Stimulated activated naive B cell treated with anti-CD40 and anti-IgM and Interleukin-4, amounts not matched to agents 10 μg/mL and 1 μg/mL and 100 μg/mL, for 72 hours (primary cell): Measurements from ENCODE around the gene PEX5L.

ENCODE experiments used
- ATAC-seq, 2 donors: fragments of 150-1000 bp; cut with Tn5 transposase; replicated peaks; 2 replicates each; pipeline ENCODE4 v1.10.0; 2021; ENCODE audit warnings: moderate library complexity in 1 of 2
- DNase-seq: peaks from one replicate; pipeline ENCODE4 v3.0.0; 2021
- H3K27ac Mint-ChIP-seq: one replicate; pipeline ENCODE4 v1.8.0; 2022; ENCODE audit warnings: mild to moderate bottlenecking, mixed read lengths
- H3K27me3 Mint-ChIP-seq, 2 donors: one replicate each; pipeline ENCODE4 v1.8.0; 2022; ENCODE audit warnings: mixed read lengths in 2 of 2
- H3K36me3 Mint-ChIP-seq, 2 donors: one replicate each; pipeline ENCODE4 v1.8.0; 2022; ENCODE audit warnings: mixed read lengths in 2 of 2, mild to moderate bottlenecking in 1 of 2
- H3K4me1 Mint-ChIP-seq, 2 donors: one replicate each; pipeline ENCODE4 v1.8.0; 2022; ENCODE audit warnings: mixed read lengths in 2 of 2, mild to moderate bottlenecking in 1 of 2
- H3K4me3 Mint-ChIP-seq, 2 donors: one replicate each; pipeline ENCODE4 v1.8.0; 2022; ENCODE audit warnings: mild to moderate bottlenecking in 2 of 2, mixed read lengths in 2 of 2, moderate library complexity in 1 of 2
- H3K9me3 Mint-ChIP-seq, 2 donors: one replicate each; pipeline ENCODE4 v1.8.0; 2022; ENCODE audit warnings: mixed read lengths in 2 of 2, mild to moderate bottlenecking in 1 of 2

PEX5L gene

DNA sequence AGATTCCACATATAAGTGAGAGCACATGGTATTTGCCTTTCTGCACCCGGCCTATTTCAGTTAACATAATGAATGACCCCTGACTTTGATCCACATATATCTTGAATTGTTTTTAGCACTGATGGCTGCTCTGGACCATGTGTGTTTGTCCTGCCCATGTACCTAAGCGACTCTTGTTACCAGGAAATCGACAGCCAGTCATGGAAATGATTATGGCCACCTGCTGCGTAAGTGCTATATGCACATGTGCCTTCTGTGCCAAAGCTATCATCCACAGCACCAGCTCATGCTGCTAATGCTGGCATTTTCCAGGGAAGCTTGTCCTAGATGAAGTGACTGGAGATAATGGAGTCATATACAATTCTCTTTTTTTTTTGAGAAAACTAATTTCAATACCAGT is 103.7 kb downstream of the PEX5L start:
- ATAC-seq (no peak), DNase-seq (no peak)
- no peak overlapping the region for H3K4me3 Mint-ChIP-seq
- H3K27ac Mint-ChIP-seq: no peak overlapping the region
- H3K4me1 Mint-ChIP-seq: no peaks in the 10 kb centered on the region
- H3K36me3 Mint-ChIP-seq: peaks cover 0 to 2% of the 10 kb centered on the region in 2 donors
- no peaks in the 10 kb centered on the region for H3K9me3 Mint-ChIP-seq
- peaks cover 11 to 12% of the 10 kb centered on the region in 2 donors for H3K27me3 Mint-ChIP-seq

DNA sequence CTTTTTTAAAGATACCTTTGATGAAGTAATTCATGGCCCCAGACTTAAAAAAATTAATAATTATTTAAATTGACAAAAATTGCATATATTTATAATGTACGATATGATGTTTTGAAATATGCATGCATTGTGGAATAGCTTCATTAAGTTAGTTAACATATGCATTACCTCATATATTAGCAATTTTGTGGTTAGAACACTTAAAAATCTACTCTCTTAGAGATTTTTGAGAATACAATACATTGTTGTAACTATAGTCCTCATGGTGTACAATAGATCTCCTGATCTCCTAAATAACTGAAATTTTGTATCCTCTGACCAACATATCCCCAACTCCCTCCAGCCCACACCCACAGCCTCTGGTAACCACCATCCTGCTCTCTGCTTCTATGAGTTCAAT is 104.1 kb downstream of the PEX5L start:
- H3K9me3 Mint-ChIP-seq: no peaks in the 10 kb centered on the region
- H3K4me3 Mint-ChIP-seq: no peak overlapping the region
- H3K27me3 Mint-ChIP-seq: peaks cover 7 to 12% of the 10 kb centered on the region in 2 donors
- ATAC-seq (no peak), DNase-seq (no peak)
- H3K4me1 Mint-ChIP-seq: no peaks in the 10 kb centered on the region
- no peak overlapping the region for H3K27ac Mint-ChIP-seq
- H3K36me3 Mint-ChIP-seq: no peaks in the 10 kb centered on the region

DNA sequence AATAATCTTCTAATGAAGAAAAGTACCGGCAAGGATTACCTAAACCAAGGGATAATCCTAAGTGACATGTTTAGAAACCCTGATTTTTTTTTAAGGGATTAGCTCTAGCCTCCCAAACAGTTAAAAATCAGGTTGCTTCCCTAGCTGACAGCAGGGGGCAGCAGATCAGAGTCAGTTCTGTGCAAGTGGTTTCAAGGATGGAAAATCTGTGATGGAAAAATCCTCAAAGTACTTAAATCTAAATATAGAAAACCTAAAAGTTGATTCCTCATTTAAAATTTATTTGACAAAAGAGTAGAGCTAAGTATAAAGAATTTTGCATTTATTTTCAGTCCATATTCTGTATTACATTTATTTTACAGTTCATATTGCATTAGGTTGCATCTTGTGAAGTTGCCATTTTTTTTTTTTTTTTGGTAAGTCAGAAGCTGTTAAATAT is 107.6 kb downstream of the PEX5L start:
- Mint-ChIP-seq H3K9me3 (no peaks in the 10 kb centered on the region), H3K27ac (no peak overlapping the region), H3K36me3 (no peaks in the 10 kb centered on the region), H3K4me1 (no peaks in the 10 kb centered on the region), H3K4me3 (no peak overlapping the region), H3K27me3 (peaks cover 19 to 20% of the 10 kb centered on the region in 2 donors)
- peak in 1 of 2 donors; percentile 52 for ATAC-seq
- no peak for DNase-seq

DNA sequence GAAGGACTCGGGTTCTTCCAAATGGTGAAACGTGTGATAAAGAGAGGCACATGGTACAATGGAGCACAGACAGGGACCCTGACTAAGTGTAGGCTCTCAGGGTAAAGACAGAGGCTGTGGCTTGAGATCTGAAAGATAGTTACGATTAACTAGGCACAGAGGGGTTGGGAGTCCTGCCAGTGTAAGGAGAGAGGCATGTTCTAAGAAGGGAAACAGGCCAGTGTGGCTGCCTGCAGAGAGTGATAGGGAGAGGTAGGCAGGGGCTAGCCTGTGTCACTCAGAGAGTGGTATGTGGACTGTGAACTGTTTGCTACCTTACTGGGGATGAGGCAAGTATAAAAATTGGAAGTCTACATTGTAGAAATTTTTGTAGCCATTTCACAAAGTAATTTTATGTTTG is 109.5 kb downstream of the PEX5L start:
- no peaks in the 10 kb centered on the region for H3K9me3 Mint-ChIP-seq
- peaks cover 19 to 24% of the 10 kb centered on the region in 2 donors for H3K27me3 Mint-ChIP-seq
- H3K27ac Mint-ChIP-seq: no peak overlapping the region
- H3K4me1 Mint-ChIP-seq: no peaks in the 10 kb centered on the region
- H3K36me3 Mint-ChIP-seq: no peaks in the 10 kb centered on the region
- H3K4me3 Mint-ChIP-seq: no peak overlapping the region
- no peak for ATAC-seq
- no peak for DNase-seq

DNA sequence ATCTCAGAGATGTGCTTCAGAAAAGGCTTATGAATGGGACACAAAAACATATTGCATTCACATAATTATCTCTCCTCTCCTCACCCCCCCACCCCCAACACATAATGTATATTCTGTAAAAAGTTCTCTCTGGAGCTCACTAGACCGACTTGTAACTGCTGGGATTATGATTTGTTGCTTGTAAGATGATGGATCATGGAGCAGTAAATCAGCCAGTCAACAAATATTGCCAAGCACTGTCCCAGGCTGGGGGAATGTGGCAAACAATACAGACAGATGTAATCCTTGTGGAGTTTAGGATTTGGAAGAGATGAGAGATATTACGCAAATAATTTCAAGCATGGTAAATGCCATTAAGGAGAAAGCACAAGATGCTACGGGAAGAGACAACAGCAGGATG is 114.8 kb downstream of the PEX5L start:
- no peak for ATAC-seq
- Mint-ChIP-seq H3K9me3 (no peaks in the 10 kb centered on the region), H3K4me3 (no peak overlapping the region), H3K4me1 (no peaks in the 10 kb centered on the region), H3K36me3 (no peaks in the 10 kb centered on the region), H3K27ac (no peak overlapping the region), H3K27me3 (peaks cover 9 to 24% of the 10 kb centered on the region in 2 donors)
- no peak for DNase-seq

DNA sequence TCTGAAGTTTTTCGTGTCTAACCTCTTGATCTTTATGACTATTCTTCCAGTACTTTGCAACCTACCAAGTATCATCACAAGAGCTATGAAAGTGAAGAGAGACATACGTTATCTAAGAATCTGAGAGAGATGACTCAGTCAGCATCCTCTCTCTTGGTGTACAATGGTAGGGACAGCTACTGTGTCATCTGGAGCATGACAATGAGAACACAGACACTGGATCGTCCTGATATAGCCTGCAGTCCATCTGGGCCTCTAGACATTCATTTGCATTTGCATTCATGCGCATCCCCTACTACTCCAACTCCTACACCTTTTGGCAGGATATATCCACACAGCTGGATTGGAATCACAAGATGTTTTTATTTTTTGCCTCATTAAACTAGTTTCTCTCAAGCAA is 115.2 kb downstream of the PEX5L start:
- H3K27me3 Mint-ChIP-seq: peaks cover 8 to 23% of the 10 kb centered on the region in 2 donors
- no peaks in the 10 kb centered on the region for H3K36me3 Mint-ChIP-seq
- no peaks in the 10 kb centered on the region for H3K4me1 Mint-ChIP-seq
- ATAC-seq: no peak
- H3K4me3 Mint-ChIP-seq: no peak overlapping the region
- H3K9me3 Mint-ChIP-seq: no peaks in the 10 kb centered on the region
- H3K27ac Mint-ChIP-seq: no peak overlapping the region
- no peak for DNase-seq

DNA sequence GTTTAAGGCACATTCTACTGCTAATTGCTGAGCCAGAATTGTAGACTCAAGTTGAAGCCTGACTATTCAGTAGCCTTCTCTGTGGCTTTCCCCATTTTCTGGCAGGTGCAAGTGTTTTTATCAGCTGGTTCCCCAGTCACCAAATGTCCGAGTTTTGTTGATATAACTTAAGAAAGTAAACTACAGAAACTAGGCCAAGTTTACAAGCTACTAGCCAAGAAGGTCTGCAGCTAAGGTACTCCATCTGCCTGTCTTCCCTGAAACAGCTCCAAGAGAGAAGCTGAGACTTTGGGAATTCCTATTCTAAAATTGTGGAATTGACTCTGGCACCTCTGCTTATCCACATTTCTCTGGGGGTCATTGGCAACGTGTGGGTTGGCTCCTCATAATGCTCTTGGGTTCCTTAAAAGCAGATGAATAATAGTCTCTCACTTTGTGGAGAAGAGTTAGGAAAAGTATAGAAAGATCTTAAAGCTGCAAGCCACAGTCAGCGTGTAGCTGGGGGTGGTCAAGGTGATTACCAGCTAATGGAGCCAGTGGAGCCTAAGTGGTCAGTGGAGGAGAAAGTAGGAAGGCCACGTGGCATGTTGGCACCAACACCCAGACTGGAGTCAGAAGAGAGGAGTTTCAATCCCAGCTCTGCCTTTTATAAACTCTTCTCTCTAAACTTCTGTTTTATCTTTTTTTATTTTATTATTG is 128.8 kb downstream of the PEX5L start:
- H3K27ac Mint-ChIP-seq: no peak overlapping the region
- no peak for ATAC-seq
- H3K9me3 Mint-ChIP-seq: no peaks in the 10 kb centered on the region
- H3K4me1 Mint-ChIP-seq: no peaks in the 10 kb centered on the region
- DNase-seq: no peak
- H3K36me3 Mint-ChIP-seq: no peaks in the 10 kb centered on the region
- peaks cover 0 to 5% of the 10 kb centered on the region in 2 donors for H3K27me3 Mint-ChIP-seq
- no peak overlapping the region for H3K4me3 Mint-ChIP-seq

DNA sequence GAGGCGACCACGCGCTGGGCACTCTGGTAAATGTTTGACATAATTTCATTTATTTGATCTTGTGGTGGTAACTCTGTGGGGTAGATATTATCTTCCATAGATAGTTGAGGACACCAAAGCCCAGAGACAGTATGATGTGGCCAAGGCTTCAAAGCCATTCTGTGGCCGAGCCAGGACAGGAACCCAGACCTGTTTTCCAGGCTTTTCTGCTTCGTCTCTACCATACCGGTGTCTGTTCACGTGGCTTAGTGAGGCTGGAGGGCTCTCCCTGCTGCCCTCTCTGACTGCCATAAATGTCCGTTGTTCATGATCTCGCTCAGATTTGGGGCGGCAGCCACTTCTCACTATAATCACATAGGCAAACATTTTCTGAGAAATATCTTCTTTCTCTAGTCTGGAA is 134.7 kb downstream of the PEX5L start:
- Mint-ChIP-seq H3K36me3 (no peaks in the 10 kb centered on the region), H3K27ac (no peak overlapping the region), H3K9me3 (no peaks in the 10 kb centered on the region), H3K4me3 (no peak overlapping the region), H3K4me1 (no peaks in the 10 kb centered on the region), H3K27me3 (peaks cover 5 to 7% of the 10 kb centered on the region in 2 donors)
- ATAC-seq (no peak), DNase-seq (no peak)

DNA sequence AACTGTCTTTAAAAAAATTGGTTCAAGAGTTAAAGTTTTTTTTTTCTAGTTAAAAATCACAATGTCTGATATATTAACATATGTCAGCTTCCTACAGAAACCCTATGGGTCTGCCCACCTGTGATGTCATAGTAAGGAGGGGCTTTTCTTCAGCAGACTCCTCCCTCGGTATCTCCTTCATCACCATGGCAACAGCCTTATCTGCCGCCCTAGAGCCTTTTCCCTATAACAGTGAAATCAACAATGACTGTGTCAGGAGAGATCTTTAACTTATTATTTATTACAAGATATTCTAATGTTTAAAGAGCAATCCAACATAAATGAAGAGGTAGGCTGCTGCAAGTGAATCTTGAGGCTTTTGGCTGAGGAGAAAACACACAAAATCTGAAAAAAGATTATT is 138.7 kb downstream of the PEX5L start:
- no peaks in the 10 kb centered on the region for H3K4me1 Mint-ChIP-seq
- H3K36me3 Mint-ChIP-seq: no peaks in the 10 kb centered on the region
- no peak overlapping the region for H3K4me3 Mint-ChIP-seq
- no peaks in the 10 kb centered on the region for H3K9me3 Mint-ChIP-seq
- ATAC-seq: peak; percentile 55 to 77
- DNase-seq: no peak
- no peak overlapping the region for H3K27ac Mint-ChIP-seq
- peaks cover 7 to 12% of the 10 kb centered on the region in 2 donors for H3K27me3 Mint-ChIP-seq

DNA sequence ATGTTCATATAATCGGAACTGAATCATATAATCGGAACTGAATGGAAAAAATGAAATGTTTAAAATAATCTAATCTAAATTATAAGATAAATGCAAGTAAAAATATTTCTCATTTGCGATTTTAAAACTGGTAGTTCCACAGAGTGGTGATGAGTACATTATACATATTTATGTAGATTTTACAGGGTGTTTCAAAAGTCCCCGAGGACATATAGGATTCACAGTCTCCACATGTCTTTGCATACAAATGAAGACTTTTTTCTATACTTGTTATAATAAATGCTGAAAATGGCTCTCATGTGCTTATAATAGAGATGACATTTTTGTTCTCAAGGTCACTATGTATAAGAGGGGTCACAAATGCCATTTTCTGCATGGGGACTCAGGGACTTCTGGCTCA is 139.5 kb downstream of the PEX5L start:
- H3K9me3 Mint-ChIP-seq: no peaks in the 10 kb centered on the region
- no peaks in the 10 kb centered on the region for H3K36me3 Mint-ChIP-seq
- no peaks in the 10 kb centered on the region for H3K4me1 Mint-ChIP-seq
- peaks cover 5 to 10% of the 10 kb centered on the region in 2 donors for H3K27me3 Mint-ChIP-seq
- DNase-seq: no peak
- no peak overlapping the region for H3K4me3 Mint-ChIP-seq
- ATAC-seq: no peak
- H3K27ac Mint-ChIP-seq: no peak overlapping the region

DNA sequence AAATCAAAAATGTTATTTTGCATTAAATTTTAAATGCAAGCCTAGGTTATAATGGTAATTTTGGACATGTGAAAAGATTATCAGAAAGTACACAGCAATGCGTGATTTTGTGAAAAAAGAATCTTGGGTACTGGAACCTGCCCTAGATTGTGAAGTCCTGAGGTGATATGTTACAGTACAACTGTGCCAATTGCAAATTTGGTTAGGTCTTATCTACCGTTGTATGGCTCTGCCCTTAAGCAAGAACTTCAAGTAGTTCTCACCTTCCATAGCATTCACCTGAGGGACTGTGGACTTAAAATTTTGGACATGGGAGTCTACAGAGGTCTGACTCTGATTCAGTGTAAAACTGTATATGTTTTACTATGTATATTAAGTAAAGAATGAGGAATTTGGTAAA is 140.2 kb downstream of the PEX5L start:
- H3K27ac Mint-ChIP-seq: no peak overlapping the region
- DNase-seq: no peak
- no peak for ATAC-seq
- peaks cover 0 to 6% of the 10 kb centered on the region in 2 donors for H3K27me3 Mint-ChIP-seq
- H3K9me3 Mint-ChIP-seq: no peaks in the 10 kb centered on the region
- no peak overlapping the region for H3K4me3 Mint-ChIP-seq
- no peaks in the 10 kb centered on the region for H3K4me1 Mint-ChIP-seq
- H3K36me3 Mint-ChIP-seq: no peaks in the 10 kb centered on the region

DNA sequence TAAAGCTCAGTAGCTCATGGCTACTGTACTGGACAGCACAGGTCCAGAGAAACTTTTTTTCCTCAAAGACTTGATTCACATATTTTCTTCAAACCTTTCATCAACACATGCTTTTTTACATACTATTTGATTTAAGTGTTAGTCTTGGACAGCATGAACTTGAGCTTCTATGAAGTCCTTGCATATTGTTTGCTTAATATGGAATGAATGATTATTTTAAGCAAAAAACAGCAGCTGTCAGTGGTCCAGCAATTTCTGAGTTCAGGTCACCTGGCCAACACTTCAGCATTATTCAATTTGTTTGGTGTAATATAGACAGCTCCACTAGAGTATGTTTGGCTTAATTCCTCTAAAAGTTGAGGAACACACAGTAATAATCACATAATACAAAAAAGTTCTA is 141.4 kb downstream of the PEX5L start:
- H3K36me3 Mint-ChIP-seq: no peaks in the 10 kb centered on the region

DNA sequence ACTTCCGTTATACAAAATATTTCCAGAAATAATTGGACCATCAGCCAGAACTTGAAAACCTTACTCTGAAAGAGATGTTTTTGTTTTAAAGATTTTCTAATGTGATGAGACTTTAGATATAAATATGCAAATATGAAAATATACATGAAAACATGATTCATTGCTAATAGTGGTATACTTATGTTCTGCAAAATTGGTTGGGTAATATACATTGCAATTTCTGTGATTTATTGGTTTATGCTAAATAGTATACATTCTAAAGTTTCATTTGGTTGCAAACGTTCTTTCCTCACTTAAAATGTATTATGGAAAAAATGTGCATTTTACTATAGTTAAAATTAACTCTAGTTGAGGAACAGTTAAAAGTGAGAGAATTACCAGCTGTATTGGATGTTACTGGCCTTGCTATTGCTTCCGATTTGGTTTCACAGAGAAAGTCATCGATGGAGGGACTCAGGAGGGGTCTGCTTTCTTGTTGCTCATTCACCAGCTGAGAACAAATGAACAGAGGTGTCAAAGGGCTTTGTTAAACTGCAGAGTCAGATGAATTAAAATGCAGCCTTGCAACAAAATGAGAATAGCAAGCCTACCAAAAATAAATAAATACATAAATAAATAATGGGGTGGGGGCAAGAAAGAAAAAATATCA is 149.3 kb downstream of the PEX5L start:
- H3K4me1 Mint-ChIP-seq: no peaks in the 10 kb centered on the region
- H3K36me3 Mint-ChIP-seq: no peaks in the 10 kb centered on the region
- H3K27me3 Mint-ChIP-seq: no peaks in the 10 kb centered on the region
- H3K27ac Mint-ChIP-seq: no peak overlapping the region
- no peak for DNase-seq
- no peaks in the 10 kb centered on the region for H3K9me3 Mint-ChIP-seq
- no peak for ATAC-seq
- no peak overlapping the region for H3K4me3 Mint-ChIP-seq

More for the DNA sequence above, 141.4 kb downstream of the PEX5L start:
- Mint-ChIP-seq H3K27me3 (peaks cover 0 to 6% of the 10 kb centered on the region in 2 donors), H3K9me3 (no peaks in the 10 kb centered on the region), H3K4me1 (no peaks in the 10 kb centered on the region), H3K4me3 (no peak overlapping the region), H3K27ac (no peak overlapping the region)
- DNase-seq: no peak
- ATAC-seq: no peak

DNA sequence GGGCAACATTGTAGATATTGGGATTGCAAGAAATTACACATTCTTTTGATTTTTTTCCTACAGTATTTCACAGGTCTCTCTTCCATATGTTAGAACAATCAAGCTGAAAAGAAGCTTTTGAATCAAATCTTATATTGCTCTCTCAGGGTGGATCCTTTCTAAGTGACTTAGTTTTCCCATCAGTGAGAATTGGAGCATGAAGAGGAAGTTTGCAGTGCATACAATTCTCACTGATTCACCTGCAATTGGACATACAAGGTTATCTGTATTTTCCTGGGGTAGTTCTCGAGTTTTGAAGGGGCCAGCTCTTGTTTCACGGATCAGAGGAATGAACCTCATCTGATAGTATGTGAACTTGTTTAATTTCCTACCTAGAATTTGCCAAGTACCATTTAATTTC is 150.8 kb downstream of the PEX5L start:
- no peak for DNase-seq
- Mint-ChIP-seq H3K4me1 (no peaks in the 10 kb centered on the region), H3K36me3 (no peaks in the 10 kb centered on the region), H3K27me3 (peaks cover 6% of the 10 kb centered on the region in 2 donors), H3K27ac (no peak overlapping the region), H3K9me3 (no peaks in the 10 kb centered on the region), H3K4me3 (no peak overlapping the region)
- no peak for ATAC-seq

DNA sequence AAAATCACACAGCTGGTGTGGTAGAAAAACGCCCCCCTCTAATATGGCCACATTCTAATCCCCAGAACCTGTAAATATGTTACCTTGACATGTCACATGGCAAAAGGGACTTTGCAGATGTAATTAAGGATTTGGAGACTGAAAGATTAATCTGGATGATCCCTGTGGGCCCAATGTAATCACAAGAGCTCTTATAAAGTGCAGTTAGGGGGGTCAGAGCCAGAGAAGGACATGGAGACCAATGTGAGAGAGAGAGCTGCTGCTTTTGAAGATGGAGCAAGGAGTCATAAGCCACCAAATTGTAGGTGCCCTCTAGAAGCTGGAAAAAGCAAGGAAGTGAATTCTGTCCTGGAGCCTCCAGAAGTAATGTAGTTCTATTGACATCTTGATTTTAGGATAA is 152.6 kb downstream of the PEX5L start:
- H3K4me1 Mint-ChIP-seq: no peaks in the 10 kb centered on the region
- no peaks in the 10 kb centered on the region for H3K36me3 Mint-ChIP-seq
- no peak for ATAC-seq
- H3K27ac Mint-ChIP-seq: no peak overlapping the region
- H3K9me3 Mint-ChIP-seq: no peaks in the 10 kb centered on the region
- DNase-seq: no peak
- no peak overlapping the region for H3K4me3 Mint-ChIP-seq
- peaks cover 7 to 8% of the 10 kb centered on the region in 2 donors for H3K27me3 Mint-ChIP-seq
